GM13977 (cell line): Measurements from ENCODE around the gene SERTAD3.

Experiments used
- DNase-seq: peaks from one replicate; pipeline ENCODE4 v3.0.0; 2012; ENCODE audit warnings: low spot score
- CTCF ChIP-seq: IDR thresholded peaks from 2 replicates; pipeline ENCODE4 v1.5.1; 2012; ENCODE audit warnings: mild to moderate bottlenecking, control low read depth; ENCODE audit not compliant: insufficient read depth; ENCODE audit errors: extremely low read depth, missing control alignments
- in situ Hi-C: fragments of 300-500 bp; cut with MboI; formaldehyde crosslinking; loops from one replicate; pipeline ENCODE4 v1.12.0; 2022; ENCODE audit warnings: low sequenced_read_pairs, low pct_unique_long_range_greater_than_20kb, mixed read lengths, inconsistent platforms; ENCODE audit not compliant: unreplicated experiment

SERTAD3 gene

GRCh38 chr19:40415768-40416167 is 28.4 kb downstream of the SERTAD3 start:
- in situ Hi-C loops, result no loop called here
- TF ChIP-seq CTCF, result no peak
- DNase-seq, result no peak

- TF ChIP-seq CTCF, result no peak
- in situ Hi-C loops, result no loop called here
- no peak for DNase-seq
Observed at GRCh38 chr19:40414542-40415535, 29.3 kb downstream of the SERTAD3 start.

GRCh38 chr19:40413291-40413845 is 30.8 kb downstream of the SERTAD3 start, which contains the start of gene PRX:
TSS of gene PRX (minus strand) at chr19:40413378. CDS start at chr19:40407932, 5,446 bp downstream.
- DNase-seq, result no peak
- TF ChIP-seq CTCF, result no peak
- in situ Hi-C loops, result no loop called here

GRCh38 chr19:40412866-40413265 is 31.3 kb downstream of the SERTAD3 start:
- DNase-seq, result no peak
- in situ Hi-C loops, result no loop called here
- no peak for TF ChIP-seq CTCF

GRCh38 chr19:40411958-40412499 is 32.1 kb downstream of the SERTAD3 start:
- no peak for DNase-seq
- in situ Hi-C loops, result no loop called here
- TF ChIP-seq CTCF, result no peak

- in situ Hi-C loops, result no loop called here
- DNase-seq, result peak; percentile 63
- TF ChIP-seq CTCF, result no peak
Observed at GRCh38 chr19:40411125-40411842, 32.9 kb downstream of the SERTAD3 start.
